ENCODE data around the gene TBC1D26.
"Not testable (repeated sequence)": the region's sequence is repeated elsewhere in the genome, so short reads cannot be mapped to it uniquely, and the experiment has no call there.

The TBC1D26 gene

DNA sequence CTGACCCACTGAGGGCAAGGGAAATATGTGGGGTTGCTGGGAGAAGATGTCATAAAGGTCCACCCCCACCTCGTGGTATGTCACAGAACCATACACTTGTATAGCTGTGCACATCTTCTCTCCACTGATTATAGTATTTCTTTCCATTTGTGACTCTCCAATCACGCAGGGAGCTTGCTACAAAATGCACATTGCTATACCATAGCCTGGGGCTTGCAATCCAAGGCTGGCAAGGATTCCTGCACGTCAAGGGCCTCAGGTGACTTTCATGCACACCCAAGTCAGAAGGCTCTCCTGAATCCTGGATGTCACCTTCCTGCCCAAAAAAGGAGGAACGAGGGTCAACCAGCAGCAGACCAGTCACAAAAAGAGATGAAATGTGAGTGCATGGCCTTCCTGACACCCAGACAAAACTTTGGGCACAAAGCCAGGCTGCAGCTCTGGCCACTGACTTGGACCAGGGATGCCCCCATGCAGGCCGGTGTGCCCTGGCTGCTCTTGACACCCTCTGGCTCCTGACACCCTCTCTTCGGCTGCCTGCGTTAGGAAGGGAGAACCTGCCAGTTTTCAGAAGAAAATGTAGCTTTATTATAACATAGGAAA is 12.1 kb downstream of the TBC1D26 start:
- Histone ChIP-seq H3K36me3 (ENCODE audit: low read length) (no peaks in the 10 kb centered on the region), H3K27me3 (ENCODE audit: low read length) (no peaks in the 10 kb centered on the region), H3F3A (ENCODE audit: insufficient read depth) (no peaks in the 10 kb centered on the region), H4K20me1 (ENCODE audit: low read depth, low read length) (no peaks in the 10 kb centered on the region), H3K4me2 (ENCODE audit: low read depth, low read length, poor library complexity, severe bottlenecking) (no peak overlapping the region), H3K9me3 (ENCODE audit: insufficient read depth, low read length) (no peaks in the 10 kb centered on the region), H3K27ac (ENCODE audit: low read depth, low read length) (no peak overlapping the region), H3K4me3 (ENCODE audit: insufficient read depth, low read length, poor library complexity, severe bottlenecking) (no peak overlapping the region), H3K9me2 (replicated peaks; ENCODE audit: insufficient read depth, low read length) (no peaks in the 10 kb centered on the region), H2AFZ (ENCODE audit: low read depth, low read length, severe bottlenecking) (no peak overlapping the region), H3K9ac (ENCODE audit: low read length) (no peak overlapping the region), H3K79me2 (ENCODE audit: insufficient read depth, low read length) (no peaks in the 10 kb centered on the region)
- TF ChIP-seq CTCF (IDR thresholded peaks at IDR 0.05; ENCODE audit: insufficient read depth, low read length, poor library complexity, severe bottlenecking), result no peak
- no peak for TF ChIP-seq EZH2phosphoT487 (conservative IDR thresholded peaks at IDR 0.05; ENCODE audit: low read length)

- Histone ChIP-seq H3K9me3 (ENCODE audit: insufficient read depth, low read length) (no peaks in the 10 kb centered on the region), H3K4me3 (ENCODE audit: insufficient read depth, low read length, poor library complexity, severe bottlenecking) (no peak overlapping the region), H3K79me2 (ENCODE audit: insufficient read depth, low read length) (no peaks in the 10 kb centered on the region), H3K4me2 (ENCODE audit: low read depth, low read length, poor library complexity, severe bottlenecking) (no peak overlapping the region), H3K27me3 (ENCODE audit: low read length) (no peaks in the 10 kb centered on the region), H3K9ac (ENCODE audit: low read length) (no peak overlapping the region), H4K20me1 (ENCODE audit: low read depth, low read length) (no peaks in the 10 kb centered on the region), H3K27ac (ENCODE audit: low read depth, low read length) (no peak overlapping the region), H3F3A (ENCODE audit: insufficient read depth) (no peaks in the 10 kb centered on the region), H2AFZ (ENCODE audit: low read depth, low read length, severe bottlenecking) (no peak overlapping the region), H3K36me3 (ENCODE audit: low read length) (no peaks in the 10 kb centered on the region), H3K9me2 (replicated peaks; ENCODE audit: insufficient read depth, low read length) (no peaks in the 10 kb centered on the region)
- TF ChIP-seq EZH2phosphoT487 (conservative IDR thresholded peaks at IDR 0.05; ENCODE audit: low read length) (no peak), CTCF (IDR thresholded peaks at IDR 0.05; ENCODE audit: insufficient read depth, low read length, poor library complexity, severe bottlenecking) (no peak)
These were observed 12.8 kb downstream of the TBC1D26 start for GRCh38 chr17:15744885-15745284.

- H2AFZ ChIP-seq (ENCODE audit: low read depth, low read length, severe bottlenecking); H3K9me3 ChIP-seq (ENCODE audit: insufficient read depth, low read length); H3K4me3 ChIP-seq (ENCODE audit: insufficient read depth, low read length, poor library complexity, severe bottlenecking); H3F3A ChIP-seq (ENCODE audit: insufficient read depth); H3K9me2 ChIP-seq (replicated peaks; ENCODE audit: insufficient read depth, low read length); H3K4me2 ChIP-seq (ENCODE audit: low read depth, low read length, poor library complexity, severe bottlenecking); H3K27me3 ChIP-seq (ENCODE audit: low read length); H3K27ac ChIP-seq (ENCODE audit: low read depth, low read length); H3K79me2 ChIP-seq (ENCODE audit: insufficient read depth, low read length); H3K36me3 ChIP-seq (ENCODE audit: low read length); H4K20me1 ChIP-seq (ENCODE audit: low read depth, low read length); H3K9ac ChIP-seq (ENCODE audit: low read length): not testable (repeated sequence)
These were observed 17.3 kb downstream of the TBC1D26 start for GRCh38 chr17:15749403-15749802.

- H3K4me2 ChIP-seq (ENCODE audit: low read depth, low read length, poor library complexity, severe bottlenecking); H2AFZ ChIP-seq (ENCODE audit: low read depth, low read length, severe bottlenecking); H3F3A ChIP-seq (ENCODE audit: insufficient read depth); H4K20me1 ChIP-seq (ENCODE audit: low read depth, low read length); H3K4me3 ChIP-seq (ENCODE audit: insufficient read depth, low read length, poor library complexity, severe bottlenecking); H3K27ac ChIP-seq (ENCODE audit: low read depth, low read length); H3K9me2 ChIP-seq (replicated peaks; ENCODE audit: insufficient read depth, low read length); H3K9me3 ChIP-seq (ENCODE audit: insufficient read depth, low read length); H3K79me2 ChIP-seq (ENCODE audit: insufficient read depth, low read length); H3K27me3 ChIP-seq (ENCODE audit: low read length); H3K36me3 ChIP-seq (ENCODE audit: low read length); H3K9ac ChIP-seq (ENCODE audit: low read length): not testable (repeated sequence)
These were observed 36.9 kb downstream of the TBC1D26 start for GRCh38 chr17:15768865-15769533.

GRCh38 chr17:15770679-15771078 is 38.6 kb downstream of the TBC1D26 start:
- H3F3A ChIP-seq (ENCODE audit: insufficient read depth); H4K20me1 ChIP-seq (ENCODE audit: low read depth, low read length); H3K9me2 ChIP-seq (replicated peaks; ENCODE audit: insufficient read depth, low read length); H3K36me3 ChIP-seq (ENCODE audit: low read length); H3K9ac ChIP-seq (ENCODE audit: low read length); H3K79me2 ChIP-seq (ENCODE audit: insufficient read depth, low read length); H3K27ac ChIP-seq (ENCODE audit: low read depth, low read length); H3K4me3 ChIP-seq (ENCODE audit: insufficient read depth, low read length, poor library complexity, severe bottlenecking); H3K4me2 ChIP-seq (ENCODE audit: low read depth, low read length, poor library complexity, severe bottlenecking); H2AFZ ChIP-seq (ENCODE audit: low read depth, low read length, severe bottlenecking); H3K27me3 ChIP-seq (ENCODE audit: low read length); H3K9me3 ChIP-seq (ENCODE audit: insufficient read depth, low read length): not testable (repeated sequence)
